Fibroblast of mammary gland (primary cell): Measurements from ENCODE around the gene GRM5.

Experiments
- DNase-seq: peaks from one replicate; pipeline ENCODE4 v3.0.0-alpha.2; 2010; ENCODE audit warnings: low read depth
- H3K4me3 ChIP-seq: 2 replicates; pipeline ENCODE4 v1.5.1; 2011; ENCODE audit warnings: low read depth, mild to moderate bottlenecking, low read length, moderate library complexity; ENCODE audit not compliant: control insufficient read depth
- TF ChIP-seq, protein P1 (sequence below): conservative IDR thresholded peaks from 2 replicates; pipeline ENCODE4 v1.5.1; 2011; ENCODE audit warnings: low read depth, low read length, inconsistent platforms; ENCODE audit not compliant: control insufficient read depth, insufficient read depth

The GRM5 gene

DNA sequence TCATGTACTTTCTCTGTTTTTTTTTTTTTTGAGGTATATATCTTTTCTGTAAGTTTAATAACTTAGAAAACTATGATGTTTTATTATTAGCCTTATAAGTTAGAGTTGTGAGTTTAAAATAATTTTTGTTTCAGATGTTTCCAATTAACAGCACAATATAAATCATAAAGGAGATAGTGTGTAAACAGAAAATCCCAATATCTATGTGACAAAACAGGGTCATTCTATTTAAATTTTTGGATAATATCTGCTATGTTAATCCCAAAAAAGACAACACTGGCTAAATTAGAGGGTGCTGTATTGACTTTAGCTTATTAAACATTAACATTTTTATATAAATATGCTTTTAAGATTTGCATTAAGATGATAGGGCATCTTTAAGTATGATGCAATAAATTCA, 410.1 kb downstream of the GRM5 start:
- no peak for DNase-seq
- no peak overlapping the region for H3K4me3 ChIP-seq
- TF ChIP-seq, protein P1, sequence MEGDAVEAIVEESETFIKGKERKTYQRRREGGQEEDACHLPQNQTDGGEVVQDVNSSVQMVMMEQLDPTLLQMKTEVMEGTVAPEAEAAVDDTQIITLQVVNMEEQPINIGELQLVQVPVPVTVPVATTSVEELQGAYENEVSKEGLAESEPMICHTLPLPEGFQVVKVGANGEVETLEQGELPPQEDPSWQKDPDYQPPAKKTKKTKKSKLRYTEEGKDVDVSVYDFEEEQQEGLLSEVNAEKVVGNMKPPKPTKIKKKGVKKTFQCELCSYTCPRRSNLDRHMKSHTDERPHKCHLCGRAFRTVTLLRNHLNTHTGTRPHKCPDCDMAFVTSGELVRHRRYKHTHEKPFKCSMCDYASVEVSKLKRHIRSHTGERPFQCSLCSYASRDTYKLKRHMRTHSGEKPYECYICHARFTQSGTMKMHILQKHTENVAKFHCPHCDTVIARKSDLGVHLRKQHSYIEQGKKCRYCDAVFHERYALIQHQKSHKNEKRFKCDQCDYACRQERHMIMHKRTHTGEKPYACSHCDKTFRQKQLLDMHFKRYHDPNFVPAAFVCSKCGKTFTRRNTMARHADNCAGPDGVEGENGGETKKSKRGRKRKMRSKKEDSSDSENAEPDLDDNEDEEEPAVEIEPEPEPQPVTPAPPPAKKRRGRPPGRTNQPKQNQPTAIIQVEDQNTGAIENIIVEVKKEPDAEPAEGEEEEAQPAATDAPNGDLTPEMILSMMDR = no peak

DNA sequence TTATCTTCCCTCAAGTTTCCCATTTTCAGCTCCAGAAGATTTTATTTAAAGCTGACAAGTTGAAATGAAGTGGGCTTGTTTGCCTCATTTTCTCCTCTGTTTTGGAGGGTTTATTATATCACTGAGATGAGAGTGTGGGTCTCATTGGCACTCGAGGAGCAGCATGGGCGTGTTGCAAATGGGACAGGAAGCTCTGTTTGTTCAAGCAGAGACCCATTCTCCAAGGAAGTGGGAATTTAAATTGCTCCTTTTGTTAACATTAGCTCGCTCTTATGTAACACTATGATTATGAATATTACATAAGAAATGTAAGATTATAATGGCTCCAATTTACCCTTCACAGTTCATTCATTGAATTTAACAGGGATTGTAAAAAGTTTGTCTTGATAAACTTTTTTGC, 410.6 kb downstream of the GRM5 start:
- TF ChIP-seq, protein P1 = no peak
- H3K4me3 ChIP-seq = no peak overlapping the region
- no peak for DNase-seq

DNA sequence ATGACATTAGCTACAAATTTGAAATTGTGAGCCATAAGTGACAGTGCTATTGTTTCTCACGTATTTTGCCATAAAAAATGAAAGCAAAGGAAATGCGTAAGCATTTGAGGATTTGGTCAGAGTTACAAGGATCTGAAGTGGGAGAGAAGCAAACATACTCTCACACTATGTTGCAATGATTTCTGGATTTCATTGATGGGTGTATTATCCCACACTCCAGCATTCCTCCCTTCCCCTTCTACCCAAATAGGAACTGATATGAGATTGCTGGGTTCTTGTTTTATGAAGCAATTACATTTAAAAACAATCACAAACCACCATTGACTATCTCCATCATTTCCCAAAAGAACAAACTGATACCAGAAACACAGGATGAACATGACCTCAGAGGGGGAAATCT, 414.2 kb downstream of the GRM5 start:
- TF ChIP-seq, protein P1 = no peak
- DNase-seq = peak; percentile 40
- no peak overlapping the region for H3K4me3 ChIP-seq

DNA sequence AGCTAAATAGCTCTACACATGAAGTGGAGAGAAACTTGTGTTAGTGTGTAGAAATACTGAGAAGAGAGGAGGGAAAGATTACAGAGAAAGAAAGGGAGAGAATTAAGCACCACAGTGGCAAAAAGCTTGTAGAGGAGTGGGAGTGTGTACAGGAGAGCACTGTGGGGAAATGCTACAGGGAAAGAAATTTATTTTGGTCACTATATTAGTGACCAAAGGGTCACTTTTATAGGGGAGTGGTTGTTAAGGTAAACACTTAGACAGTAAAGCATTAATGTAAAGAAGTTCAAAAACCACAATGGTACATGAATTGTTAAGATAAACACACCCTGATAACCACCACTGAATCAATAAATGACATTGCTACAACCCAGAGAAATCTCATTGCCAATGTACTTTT, 421.1 kb downstream of the GRM5 start:
- TF ChIP-seq, protein P1 = no peak
- no peak for DNase-seq
- no peak overlapping the region for H3K4me3 ChIP-seq

DNA sequence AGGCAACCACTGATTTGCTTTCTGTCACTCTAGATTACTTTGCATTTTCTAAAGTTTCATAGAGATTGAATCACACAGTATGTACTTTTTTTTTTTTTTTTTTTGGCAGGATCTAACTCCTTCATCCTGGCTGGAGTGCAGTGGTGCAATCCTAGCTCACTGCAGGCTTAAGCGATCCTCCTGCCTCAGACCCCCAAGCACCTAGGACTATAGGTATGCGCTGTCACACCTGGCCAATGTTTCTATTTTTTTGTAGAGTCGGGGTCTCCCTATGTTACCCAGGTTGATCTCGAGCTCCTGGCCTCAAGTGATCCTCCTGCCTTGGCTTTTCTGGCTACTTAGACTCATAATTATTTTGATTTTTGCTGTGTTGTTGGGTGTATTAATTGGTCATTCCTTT, 433.6 kb downstream of the GRM5 start:
- TF ChIP-seq, protein P1 = no peak
- no peak overlapping the region for H3K4me3 ChIP-seq
- no peak for DNase-seq

DNA sequence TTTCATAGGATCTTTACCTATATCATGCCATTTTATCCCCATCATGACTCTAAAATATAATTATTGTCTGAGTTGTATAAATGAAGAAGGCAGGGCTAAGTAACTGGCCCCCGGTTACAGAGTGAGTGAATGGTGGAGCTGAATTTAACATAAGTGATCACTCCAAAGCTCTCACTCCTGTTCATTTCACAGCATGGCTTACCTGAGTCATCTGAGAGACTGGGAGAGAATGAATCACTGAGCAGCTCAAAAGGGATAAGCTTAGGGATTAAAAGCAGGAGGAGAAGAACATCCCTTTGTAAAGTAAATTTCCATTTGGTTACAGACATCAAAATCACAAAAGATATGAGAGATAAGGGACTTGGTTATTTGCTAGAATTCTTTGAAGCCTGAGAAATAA, 434.3 kb downstream of the GRM5 start:
- TF ChIP-seq, protein P1 = no peak
- H3K4me3 ChIP-seq = no peak overlapping the region
- peak; percentile 28 for DNase-seq

DNA sequence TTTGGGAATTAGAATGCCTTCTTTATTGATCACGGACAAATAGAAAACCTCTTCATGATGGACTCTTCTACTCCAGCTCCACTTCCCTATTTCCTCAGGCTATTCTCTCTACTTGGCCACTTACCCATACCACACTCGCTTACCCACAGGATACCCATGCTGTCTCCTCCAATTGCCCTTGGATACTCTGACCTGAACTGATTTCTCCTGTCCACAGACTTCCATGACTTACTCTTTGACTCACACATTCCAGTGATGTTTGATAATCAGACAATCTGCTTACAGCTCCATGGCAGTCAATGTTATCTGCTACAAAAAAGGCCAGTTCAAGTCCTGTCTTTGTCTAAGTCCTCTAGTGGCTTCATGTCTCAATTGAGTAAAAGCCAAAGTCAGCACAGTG, 436.3 kb downstream of the GRM5 start:
- no peak overlapping the region for H3K4me3 ChIP-seq
- no peak for DNase-seq
- TF ChIP-seq, protein P1 = no peak
